NOMO-1 (cell line): ENCODE results near the gene CHCHD3.

ENCODE experiments used
- DNase-seq, 2 experiments: peaks; one replicate each; lab custom pipeline; 2025; ENCODE audit not compliant: unreplicated experiment in 2 of 2; lab: John Stamatoyannopoulos, UW

Gene CHCHD3

DNA sequence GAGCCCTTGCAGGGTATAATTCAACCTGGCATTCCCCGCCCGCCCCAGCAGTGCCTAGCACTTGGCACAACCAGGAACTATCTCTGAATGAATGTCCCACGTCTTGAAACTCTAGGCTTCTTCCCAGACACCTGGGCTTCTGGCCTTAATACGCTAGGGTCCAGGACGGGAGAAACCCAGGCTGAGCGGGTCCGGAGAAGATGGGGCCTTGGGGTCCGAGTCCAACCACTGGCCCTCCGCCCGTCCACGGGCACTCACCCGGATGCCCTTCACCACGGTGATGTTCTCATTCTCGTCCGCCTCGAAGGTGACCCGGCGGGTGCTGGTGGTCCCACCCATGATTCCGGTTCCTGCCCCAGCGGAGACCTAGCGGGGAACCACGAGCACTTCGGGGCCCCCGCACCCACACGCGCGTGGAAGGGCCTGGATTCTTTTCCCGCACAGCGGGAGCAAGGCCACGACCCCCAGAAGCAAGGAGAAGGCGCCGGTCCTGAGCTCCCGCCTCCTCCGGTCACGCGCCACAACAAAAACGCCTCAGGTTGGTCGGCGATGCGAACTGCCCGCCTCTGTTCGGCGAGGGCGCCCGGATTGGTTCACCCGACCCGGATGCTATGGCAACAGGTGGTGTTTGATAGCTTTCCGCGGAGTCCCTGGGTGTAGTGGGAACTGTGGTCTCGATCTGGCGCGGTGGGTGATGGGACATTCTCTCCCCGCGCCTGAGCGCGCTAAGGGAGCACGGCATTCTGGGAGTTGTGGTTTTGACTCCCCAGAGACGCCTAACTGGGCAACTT, at the start of gene CHCHD3:
TSS of gene CHCHD3 (minus strand) at position 492 of the 791 bp plus-strand sequence. CDS start at position 339, 153 bp downstream.
- peak; percentile 82 to 87 for DNase-seq

DNA sequence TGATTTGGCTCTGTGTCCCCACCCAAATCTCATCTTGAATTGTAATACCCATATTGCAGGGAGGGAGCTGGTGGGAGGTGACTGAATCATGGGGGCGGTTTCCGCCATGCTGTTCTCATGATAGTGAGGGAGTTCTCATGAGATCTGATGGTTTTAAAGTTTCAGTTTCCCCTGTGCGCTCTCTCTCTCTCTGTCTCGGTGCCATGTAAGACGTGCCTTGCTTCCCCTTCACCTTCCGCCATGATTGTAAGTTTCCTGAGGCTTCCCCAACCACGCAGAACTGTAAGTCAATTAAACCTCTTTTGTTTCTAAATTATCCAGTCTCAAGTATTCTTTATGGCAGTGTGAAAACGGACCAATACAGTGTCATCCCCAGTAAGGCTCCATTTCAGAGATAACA, 48.3 kb upstream of the CHCHD3 start:
- no peak for DNase-seq

DNA sequence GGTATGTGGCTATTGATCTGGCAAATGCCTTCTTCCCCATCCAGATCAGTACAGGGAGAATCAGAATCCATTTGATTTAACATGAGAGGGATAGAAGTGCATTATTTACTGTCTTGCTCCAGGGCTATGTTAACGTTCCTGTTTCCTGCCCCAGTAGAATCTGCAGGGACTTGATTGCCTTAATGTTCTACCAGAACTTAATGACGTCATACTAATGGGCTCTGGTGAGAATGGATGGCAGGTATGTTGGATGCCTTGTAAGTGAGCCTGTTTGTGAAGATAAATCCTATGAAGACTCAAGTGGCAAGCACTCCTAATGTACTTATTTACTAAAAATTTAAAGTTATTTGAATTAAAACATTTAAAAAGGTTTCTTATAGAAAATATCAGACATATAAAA, 44.5 kb upstream of the CHCHD3 start:
- no peak for DNase-seq

- no peak for DNase-seq
Measured at GRCh38 chr7:133124974-133125373, 43.1 kb upstream of the CHCHD3 start.

GRCh38 chr7:133121175-133121844, 39.4 kb upstream of the CHCHD3 start:
- DNase-seq, result no peak

DNA sequence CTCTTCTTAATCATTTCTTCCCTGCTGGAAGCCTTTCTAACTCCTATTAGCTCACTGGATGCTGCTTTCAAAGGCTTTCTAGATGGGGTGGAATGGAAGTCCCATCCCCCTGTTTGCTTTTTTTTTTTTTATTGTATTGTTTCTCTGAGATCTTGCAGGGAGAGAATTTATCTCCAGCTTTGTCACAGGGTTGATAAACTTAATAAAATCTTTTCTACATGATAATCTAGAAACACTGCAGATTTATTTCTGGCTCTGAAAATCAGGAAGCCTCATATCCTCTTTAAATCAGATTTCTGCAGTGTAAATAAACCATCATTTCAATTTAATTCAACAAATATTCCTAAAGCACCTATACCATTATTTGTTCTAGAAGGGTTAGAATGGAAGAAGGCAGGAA, 37.2 kb upstream of the CHCHD3 start:
- DNase-seq, result no peak

GRCh38 chr7:133118261-133118660, 36.4 kb upstream of the CHCHD3 start:
- no peak for DNase-seq

DNA sequence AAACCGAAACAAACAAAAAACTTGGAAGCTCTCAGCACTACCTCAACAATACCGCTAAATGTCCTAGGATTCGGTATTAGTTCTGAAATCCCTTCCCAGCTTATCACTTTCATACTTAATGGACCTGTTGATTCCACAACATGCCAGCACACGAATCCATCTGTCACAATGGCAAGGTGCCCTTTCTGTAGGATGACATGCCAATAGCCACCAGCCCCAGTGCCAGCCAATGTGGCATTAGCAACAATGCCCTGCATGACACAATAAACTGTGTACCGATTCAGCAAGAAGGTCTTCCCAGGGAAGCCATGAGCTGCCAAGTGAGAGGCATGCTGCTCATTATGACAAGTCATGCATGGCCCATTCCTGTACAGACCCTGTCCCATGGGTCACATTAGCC, 35.6 kb upstream of the CHCHD3 start:
- DNase-seq, result no peak

DNA sequence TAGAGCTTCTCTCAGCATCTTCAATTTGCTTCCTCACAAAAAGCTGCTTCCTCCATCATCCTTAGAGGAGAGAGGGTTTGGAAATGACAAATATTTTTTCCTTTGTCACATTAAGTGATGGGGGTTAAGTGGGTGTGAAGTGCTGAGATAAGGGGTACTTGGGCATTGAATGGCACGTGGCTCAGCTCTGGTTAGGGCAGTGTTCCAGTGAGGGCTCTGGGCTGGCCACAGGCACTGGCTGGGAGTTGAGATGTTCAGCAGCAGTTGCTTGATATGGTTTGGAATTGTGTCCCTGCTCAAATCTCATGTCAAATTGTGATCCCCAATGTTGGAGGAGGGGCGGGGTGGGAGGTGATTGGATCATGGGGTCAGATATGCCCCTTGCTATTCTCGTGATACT, 33.7 kb upstream of the CHCHD3 start:
- no peak for DNase-seq

- no peak for DNase-seq
Measured at GRCh38 chr7:133114519-133114918, 32.6 kb upstream of the CHCHD3 start.

- DNase-seq, result no peak
Measured at GRCh38 chr7:133112976-133113375, 31.1 kb upstream of the CHCHD3 start.

GRCh38 chr7:133112335-133112734, 30.4 kb upstream of the CHCHD3 start:
- DNase-seq, result no peak

GRCh38 chr7:133110312-133110711, 28.4 kb upstream of the CHCHD3 start:
- no peak for DNase-seq

- DNase-seq, result no peak
Measured at GRCh38 chr7:133109816-133110215, 27.9 kb upstream of the CHCHD3 start.

- DNase-seq, result no peak
Measured at GRCh38 chr7:133108023-133108422, 26.1 kb upstream of the CHCHD3 start.

- DNase-seq, result no peak
Measured at GRCh38 chr7:133102276-133103060, 20.6 kb upstream of the CHCHD3 start.

DNA sequence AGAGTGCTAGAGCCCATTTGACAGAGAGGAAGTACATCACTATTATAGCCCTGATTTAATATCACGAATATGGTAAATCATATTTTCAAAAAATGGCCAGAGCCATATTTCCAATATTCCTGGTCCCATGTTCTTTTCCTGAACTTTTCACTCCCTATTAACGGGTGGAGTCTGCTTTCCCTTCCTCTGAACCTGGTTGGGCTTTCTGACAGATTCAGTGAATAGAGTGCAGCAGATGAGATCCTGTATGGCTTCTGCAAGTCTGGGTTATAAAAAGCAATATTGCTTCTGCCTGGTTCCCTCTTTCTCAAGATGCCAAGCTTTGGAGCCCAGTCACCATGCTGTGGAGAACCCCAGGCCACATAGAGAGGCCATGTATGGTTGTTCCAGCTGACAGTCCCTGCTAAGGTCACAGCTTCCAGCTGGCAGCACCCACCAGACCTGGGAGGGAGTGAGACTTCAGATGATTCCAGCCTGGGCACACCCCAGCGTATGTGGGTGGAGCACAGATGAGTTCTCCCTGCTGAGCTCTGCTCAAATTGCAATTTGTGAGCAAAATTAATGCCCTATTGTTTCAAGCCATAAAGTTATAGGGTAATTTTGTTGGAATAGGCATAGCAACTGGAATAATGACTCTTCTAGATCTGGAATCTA, 17.9 kb upstream of the CHCHD3 start:
- no peak for DNase-seq

- DNase-seq, result no peak
Measured at GRCh38 chr7:133095119-133095671, 13.3 kb upstream of the CHCHD3 start.

GRCh38 chr7:133091943-133092464, 10.1 kb upstream of the CHCHD3 start:
- no peak for DNase-seq

- DNase-seq, result no peak
Measured at GRCh38 chr7:133082390-133082766, 488 bp upstream of the CHCHD3 start.
